NCI-H2081 treated with DMSO at 0.1 percent for 48 hours (cell line): ENCODE measurements around the gene PLCG1.
A peak's percentile ranks its signal among the peaks of the same experiment; 100 is the strongest.
"Not testable (repeated sequence)": the region's sequence is repeated elsewhere in the genome, so short reads cannot be mapped to it uniquely, and the experiment has no call there.

Experiments used
- DNase-seq: peaks from one replicate; lab custom pipeline; 2025; lab: John Stamatoyannopoulos, UW

Gene PLCG1

GRCh38 chr20:41136680-41137613 is at the start of gene PLCG1:
TSS of gene PLCG1 (plus strand) at chr20:41137543. CDS start at chr20:41137642, 99 bp downstream.
- peak; percentile 19 for DNase-seq

GRCh38 chr20:41087777-41088176 is 49.6 kb upstream of the PLCG1 start:
- no peak for DNase-seq

GRCh38 chr20:41089555-41089954 is 47.8 kb upstream of the PLCG1 start:
- no peak for DNase-seq

- DNase-seq = no peak
Observed at GRCh38 chr20:41091927-41092326, 45.4 kb upstream of the PLCG1 start.

DNA sequence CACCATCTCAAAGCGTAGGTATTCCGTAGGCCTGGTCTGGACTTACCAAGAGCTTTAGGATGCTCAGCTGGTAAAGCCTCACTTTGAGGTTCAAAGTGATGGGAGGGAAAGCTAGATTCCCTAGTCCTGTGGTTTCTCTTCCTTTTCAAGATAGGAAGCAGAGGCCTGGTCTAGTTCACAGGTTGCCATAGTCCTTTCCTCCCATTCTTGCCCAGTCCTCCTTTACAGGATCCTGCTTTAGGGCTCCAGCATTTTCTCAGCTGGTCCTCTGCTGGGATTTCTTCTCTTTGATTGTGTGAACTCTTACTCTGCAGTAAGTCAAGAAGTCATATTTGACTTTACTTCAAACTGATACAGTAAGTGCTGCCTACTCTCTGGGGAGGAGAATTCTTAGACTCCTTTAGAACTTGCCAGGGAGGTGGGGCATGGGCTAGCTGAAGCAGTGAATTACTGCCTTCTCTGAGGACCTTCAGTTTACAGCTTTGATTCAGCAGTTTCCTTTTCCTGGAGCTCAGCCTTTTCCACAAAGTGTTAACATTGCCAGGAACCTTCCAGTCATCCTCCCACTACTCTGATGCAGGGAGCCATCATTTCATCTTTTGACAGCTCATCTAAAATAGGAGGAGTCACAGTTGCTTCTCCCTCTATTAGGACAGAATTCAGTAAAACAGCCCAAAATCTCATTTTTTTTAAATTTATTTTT is 42.8 kb upstream of the PLCG1 start:
- no peak for DNase-seq

DNA sequence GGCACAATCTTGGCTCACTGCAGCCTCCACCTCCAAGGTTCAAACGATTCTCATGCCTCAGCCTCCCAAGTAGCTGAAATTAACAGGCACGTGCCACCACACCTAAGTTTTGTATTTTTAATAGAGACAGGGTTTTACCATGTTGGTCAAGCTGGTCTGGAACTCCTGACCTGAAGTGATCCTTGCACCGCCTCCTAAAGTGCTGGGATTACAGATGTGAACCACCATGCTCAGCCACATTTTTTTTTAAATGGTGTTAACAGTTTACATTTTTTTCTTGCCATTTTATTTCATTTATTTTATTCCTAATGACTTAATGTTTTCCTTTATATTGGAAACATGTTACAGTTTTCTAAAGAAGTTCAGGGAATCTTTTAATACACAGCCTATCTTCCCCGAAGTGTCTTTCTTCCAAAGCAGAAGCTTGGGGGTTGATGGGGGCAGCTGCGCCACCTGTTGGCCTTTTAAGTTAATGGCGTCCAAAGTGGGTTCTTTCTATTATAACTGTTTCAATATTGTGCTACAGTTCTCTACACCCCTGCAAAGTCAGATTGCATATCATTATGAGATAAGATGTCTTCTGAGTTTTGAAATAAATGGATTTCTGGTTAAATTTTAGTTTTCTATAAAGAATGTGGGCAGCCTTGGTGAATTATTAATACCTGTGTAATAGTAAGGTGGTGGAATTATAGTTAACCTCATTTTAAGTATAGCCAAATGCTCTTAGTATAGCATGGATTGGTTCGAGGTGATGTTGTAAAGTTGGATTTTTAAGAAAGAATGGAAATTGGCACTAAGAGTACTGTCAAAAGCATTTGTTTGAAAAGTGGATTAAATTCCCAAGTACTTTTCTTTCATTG is 42.0 kb upstream of the PLCG1 start:
- peak; percentile 9 for DNase-seq

GRCh38 chr20:41098703-41099250 is 38.6 kb upstream of the PLCG1 start:
- DNase-seq = no peak

DNA sequence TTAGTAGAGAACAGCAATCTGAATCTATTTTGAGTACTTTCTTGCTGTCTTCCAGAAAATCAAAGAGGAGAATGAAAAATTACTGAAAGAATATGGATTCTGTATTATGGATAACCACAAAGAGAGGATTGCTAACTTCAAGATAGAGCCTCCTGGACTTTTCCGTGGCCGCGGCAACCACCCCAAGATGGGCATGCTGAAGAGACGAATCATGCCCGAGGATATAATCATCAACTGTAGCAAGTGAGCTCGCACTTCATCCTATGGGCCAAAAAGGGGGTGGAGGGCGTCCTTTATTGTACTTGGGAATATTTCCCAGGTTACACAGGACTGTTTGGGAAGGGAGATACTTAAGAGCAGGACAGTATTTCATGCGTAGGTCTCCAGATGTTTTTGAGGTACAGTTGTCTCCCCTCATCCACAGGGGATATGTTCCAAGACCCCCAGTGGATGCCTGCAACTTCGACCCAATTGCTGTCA is 37.3 kb upstream of the PLCG1 start:
- no peak for DNase-seq

DNA sequence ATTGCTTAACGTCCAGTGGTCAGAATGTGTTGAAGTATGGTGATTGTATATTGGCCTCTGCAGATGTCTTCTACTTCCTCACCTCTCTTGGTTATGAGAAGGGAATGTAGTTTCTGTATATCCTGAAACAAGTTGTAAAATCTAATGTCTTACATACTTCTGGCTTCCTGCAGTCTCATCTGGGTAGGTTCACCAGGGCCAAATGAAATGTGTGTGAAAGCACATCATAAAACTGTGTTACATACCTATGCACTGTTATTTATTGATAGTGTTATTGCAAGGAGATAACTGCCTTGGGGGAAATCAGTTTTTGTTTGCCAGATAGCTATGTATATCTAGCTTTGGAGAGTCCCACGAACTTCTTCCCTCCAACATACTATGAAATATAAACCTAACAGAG is 35.7 kb upstream of the PLCG1 start:
- DNase-seq = no peak

- no peak for DNase-seq
Observed at GRCh38 chr20:41108531-41108930, 28.8 kb upstream of the PLCG1 start.

- DNase-seq = no peak
Observed at GRCh38 chr20:41110012-41110411, 27.3 kb upstream of the PLCG1 start.

- DNase-seq = no peak
Observed at GRCh38 chr20:41110930-41111577, 26.3 kb upstream of the PLCG1 start.

DNA sequence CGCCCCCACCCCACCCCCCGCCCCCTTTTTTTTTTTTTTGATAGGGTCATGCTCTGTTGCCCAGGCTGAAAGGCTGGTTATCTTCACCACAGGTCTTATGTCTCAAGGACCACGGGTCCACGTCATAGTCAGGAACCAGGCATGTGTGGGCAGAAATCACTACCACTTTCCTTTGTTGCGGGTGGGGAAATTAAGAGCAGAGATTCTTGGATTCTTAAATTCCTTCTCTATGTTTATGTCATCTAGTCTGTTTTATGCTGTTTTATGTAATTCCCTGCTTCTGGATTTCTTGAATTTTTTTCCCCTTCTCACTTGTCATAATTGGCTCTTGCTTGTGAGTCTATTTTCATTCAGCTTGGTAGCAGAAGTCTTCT is 25.8 kb upstream of the PLCG1 start:
- DNase-seq = no peak

GRCh38 chr20:41116282-41116956 is 20.9 kb upstream of the PLCG1 start:
- no peak for DNase-seq

DNA sequence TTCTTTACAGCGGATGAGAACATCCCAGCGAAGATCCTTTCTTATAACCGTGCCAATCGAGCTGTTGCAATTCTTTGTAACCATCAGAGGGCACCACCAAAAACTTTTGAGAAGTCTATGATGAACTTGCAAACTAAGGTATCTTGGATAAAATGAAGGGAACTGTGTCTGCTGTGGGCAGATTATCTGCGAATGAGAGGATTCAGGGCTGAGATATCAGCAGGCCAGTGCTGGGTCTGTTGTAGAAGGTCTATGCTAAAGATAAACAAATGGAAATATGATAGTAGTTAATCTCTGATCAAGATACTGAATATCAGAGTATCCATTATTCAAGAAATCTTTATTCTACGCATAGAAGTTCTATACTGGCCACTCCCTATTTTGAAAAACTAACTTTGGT is 19.2 kb upstream of the PLCG1 start:
- DNase-seq = not testable (repeated sequence)

GRCh38 chr20:41118632-41119031 is 18.7 kb upstream of the PLCG1 start:
- no peak for DNase-seq

DNA sequence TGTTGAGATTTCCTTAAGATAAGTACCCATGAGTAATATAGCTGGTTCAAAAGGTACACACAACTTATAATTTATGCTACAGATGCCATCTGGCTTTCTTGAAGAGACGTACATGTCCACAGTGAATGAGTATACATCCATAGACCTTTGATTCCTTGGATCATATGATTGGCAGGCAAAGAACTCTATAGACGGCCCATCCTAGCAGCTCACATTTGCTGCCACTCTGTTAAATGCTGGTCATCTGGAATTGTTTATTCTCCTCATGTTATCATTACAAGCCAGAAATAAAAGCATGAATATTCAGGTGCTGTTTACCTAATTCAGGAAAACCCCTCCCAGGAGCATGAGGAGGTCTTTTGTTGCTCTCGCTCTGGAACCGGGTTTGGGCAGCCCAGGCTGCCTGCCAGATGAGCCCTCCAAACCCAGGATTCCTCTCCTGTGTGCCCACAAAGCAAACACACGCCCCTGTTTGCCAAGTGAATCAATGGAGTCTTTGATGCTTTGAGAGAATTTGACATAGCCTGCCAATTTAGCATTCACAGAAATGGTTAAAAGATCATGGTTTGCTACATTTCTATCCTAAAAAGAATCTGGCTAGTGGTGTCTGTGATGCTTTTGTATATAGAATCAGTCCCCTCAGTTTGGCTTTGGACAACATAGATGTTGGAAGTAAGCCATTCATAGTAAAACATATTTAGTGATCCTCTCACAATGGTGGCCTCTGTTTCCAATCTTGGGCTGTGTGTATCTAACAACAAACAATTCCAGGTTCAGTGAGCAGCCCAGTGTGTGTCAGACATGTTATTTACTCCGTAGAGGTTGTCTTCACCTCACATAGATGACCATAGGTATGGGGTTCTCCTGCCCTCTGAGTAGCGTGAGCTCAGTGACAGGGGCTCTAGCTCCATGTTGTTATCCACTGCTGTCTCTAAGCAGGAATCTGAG is 17.5 kb upstream of the PLCG1 start:
- DNase-seq = no peak

- no peak for DNase-seq
Observed at GRCh38 chr20:41121399-41121798, 15.9 kb upstream of the PLCG1 start.

GRCh38 chr20:41123631-41124030 is 13.7 kb upstream of the PLCG1 start:
- no peak for DNase-seq
